ENCODE measurements around the gene SFRP5. TPM values are rescaled to one million over a fixed set of nuclear protein-coding genes. Genes with fewer than 3 reads are reported as not detected.

The SFRP5 gene
- total and polyA plus RNA-seq, 2 donors (not counting 3 experiments of a cell fraction or from before 2014, with no cell fraction given): not detected

DNA sequence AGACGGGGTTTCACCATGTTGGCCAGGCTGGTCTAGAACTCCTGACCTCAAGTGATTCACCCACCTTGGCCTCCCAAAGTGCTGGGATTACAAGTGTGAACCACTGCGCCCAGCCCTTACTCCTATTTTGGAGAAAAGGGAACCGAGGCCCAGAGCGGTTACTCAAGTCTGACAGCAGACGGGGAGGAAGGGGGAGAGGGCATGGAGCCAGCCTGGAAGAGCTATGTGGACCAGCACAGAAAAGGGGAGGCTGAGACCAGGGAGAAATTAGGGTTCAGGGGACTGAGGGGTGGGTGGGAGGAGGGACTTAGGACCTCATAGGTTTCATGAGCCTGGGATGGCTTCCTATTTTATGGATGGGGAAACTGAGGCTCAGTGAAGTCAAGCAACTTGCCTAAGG, 1.5 kb downstream of the SFRP5 start:
- H3K27me3 ChIP-seq (ENCODE audit: control insufficient read depth in 2 of 2, insufficient read depth in 2 of 2, low read length in 2 of 2): peaks cover 40 to 42% of the 10 kb centered on the region in 2 experiments
- BruUV-seq (replicated peaks): no TSS peak
- intact Hi-C loops (cut with micrococcal nuclease): no loop called here
- POLR2A ChIA-PET: no interaction called here
- DNase-seq (ENCODE audit: low read depth, low spot score) (no peak), FAIRE-seq (no peak)
- no peak overlapping the region for H3K27ac ChIP-seq (ENCODE audit: insufficient read depth, low read depth, low read length)
- H3K4me3 ChIP-seq (replicated peaks in 1 of 3; ENCODE audit: insufficient read depth in 1 of 3, low read depth in 1 of 3, low read length in 3 of 3): no peak overlapping the region
- H4K20me1 ChIP-seq (replicated peaks; ENCODE audit: control insufficient read depth, extremely low read depth, insufficient read depth, low read length): no peaks in the 10 kb centered on the region
- no peak overlapping the region for H3K4me2 ChIP-seq (ENCODE audit: insufficient read depth, low read length)
- H3K79me2 ChIP-seq (ENCODE audit: control insufficient read depth, insufficient read depth, low read length): no peaks in the 10 kb centered on the region
- no peaks in the 10 kb centered on the region for H3K9me1 ChIP-seq (replicated peaks; ENCODE audit: control insufficient read depth, extremely low read depth, insufficient read depth, low read length)
- dilution Hi-C loops (cut with MboI; ENCODE audit: extremely low pct_ligation_motif_present, low sequenced_read_pairs): no loop called here
- H2AFZ ChIP-seq (ENCODE audit: low read depth, low read length): no peak overlapping the region
- H3K36me3 ChIP-seq (ENCODE audit: control insufficient read depth in 2 of 2, extremely low read depth in 1 of 2, insufficient read depth in 2 of 2, low read length in 2 of 2): no peaks in the 10 kb centered on the region
- no peak overlapping the region for H3K9ac ChIP-seq (replicated peaks; ENCODE audit: extremely low read depth, insufficient read depth, low read length)
- CTCF ChIA-PET: no interaction called here
- no peaks in the 10 kb centered on the region for H3K9me3 ChIP-seq (replicated peaks; ENCODE audit: control insufficient read depth, insufficient read depth, low read length)
- no peaks in the 10 kb centered on the region for H3K4me1 ChIP-seq (ENCODE audit: control insufficient read depth, extremely low read depth, insufficient read depth, low read length)
- no peak for TF ChIP-seq GATA2 (IDR thresholded peaks at IDR 0.05; ENCODE audit: insufficient read depth, insufficient read length, low read depth, low read length)
- TF ChIP-seq FOS (IDR thresholded peaks at IDR 0.05; ENCODE audit: borderline replicate concordance, insufficient read depth, low read length): no peak
- TF ChIP-seq, protein P1, sequence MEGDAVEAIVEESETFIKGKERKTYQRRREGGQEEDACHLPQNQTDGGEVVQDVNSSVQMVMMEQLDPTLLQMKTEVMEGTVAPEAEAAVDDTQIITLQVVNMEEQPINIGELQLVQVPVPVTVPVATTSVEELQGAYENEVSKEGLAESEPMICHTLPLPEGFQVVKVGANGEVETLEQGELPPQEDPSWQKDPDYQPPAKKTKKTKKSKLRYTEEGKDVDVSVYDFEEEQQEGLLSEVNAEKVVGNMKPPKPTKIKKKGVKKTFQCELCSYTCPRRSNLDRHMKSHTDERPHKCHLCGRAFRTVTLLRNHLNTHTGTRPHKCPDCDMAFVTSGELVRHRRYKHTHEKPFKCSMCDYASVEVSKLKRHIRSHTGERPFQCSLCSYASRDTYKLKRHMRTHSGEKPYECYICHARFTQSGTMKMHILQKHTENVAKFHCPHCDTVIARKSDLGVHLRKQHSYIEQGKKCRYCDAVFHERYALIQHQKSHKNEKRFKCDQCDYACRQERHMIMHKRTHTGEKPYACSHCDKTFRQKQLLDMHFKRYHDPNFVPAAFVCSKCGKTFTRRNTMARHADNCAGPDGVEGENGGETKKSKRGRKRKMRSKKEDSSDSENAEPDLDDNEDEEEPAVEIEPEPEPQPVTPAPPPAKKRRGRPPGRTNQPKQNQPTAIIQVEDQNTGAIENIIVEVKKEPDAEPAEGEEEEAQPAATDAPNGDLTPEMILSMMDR (IDR thresholded peaks at IDR 0.05; ENCODE audit: extremely low read depth in 1 of 2, insufficient read depth in 1 of 2, low read depth in 1 of 2, low read length in 2 of 2): no peak
- no peak for TF ChIP-seq JUN (IDR thresholded peaks at IDR 0.05; ENCODE audit: borderline replicate concordance, insufficient read depth, insufficient read length, low read depth)
- no peak for TF ChIP-seq MAX (IDR thresholded peaks at IDR 0.05; ENCODE audit: insufficient read depth, insufficient read length)
- no peak for TF ChIP-seq POLR2A (IDR thresholded peaks at IDR 0.05; ENCODE audit: low read depth, low read length)
- no peak for TF ChIP-seq POLR2AphosphoS5 (IDR thresholded peaks at IDR 0.05; ENCODE audit: insufficient read depth, low read depth, low read length)
- no peak for TF ChIP-seq EZH2 (IDR thresholded peaks at IDR 0.05; ENCODE audit: borderline replicate concordance, low read depth, low read length, severe bottlenecking)
- TF ChIP-seq MYC (IDR thresholded peaks at IDR 0.05; ENCODE audit: low read depth, low read length): no peak

Measured in endothelial cell of umbilical vein (primary cell).